GM06990 (cell line): ENCODE results near the gene PSAP.
"Not testable (repeated sequence)": the region's sequence is repeated elsewhere in the genome, so short reads cannot be mapped to it uniquely, and the experiment has no call there.

ENCODE experiments used
- DNase-seq: peaks from one replicate; pipeline ENCODE4 v3.0.0-alpha.2; 2011; ENCODE audit not compliant: insufficient read length; ENCODE audit errors: extremely low read depth
- H3K27me3 ChIP-seq: replicated peaks from 2 replicates; pipeline ENCODE4 v1.6.0; 2011; ENCODE audit warnings: low read length; ENCODE audit not compliant: control insufficient read depth, insufficient read depth
- H3K36me3 ChIP-seq: 2 replicates; pipeline ENCODE4 v1.5.1; 2011; ENCODE audit warnings: low read length; ENCODE audit not compliant: control insufficient read depth, insufficient read depth
- H3K4me3 ChIP-seq: replicated peaks from 2 replicates; pipeline ENCODE4 v1.5.1; 2011; ENCODE audit warnings: low read depth, mild to moderate bottlenecking, control low read depth, low read length
- CTCF ChIP-seq: IDR thresholded peaks from 2 replicates; pipeline ENCODE4 v1.5.1; 2011; ENCODE audit warnings: low read length, control low read depth, mild to moderate bottlenecking, inconsistent platforms; ENCODE audit not compliant: insufficient read depth, poor library complexity, severe bottlenecking

The PSAP gene

GRCh38 chr10:71854031-71854430 is 3.0 kb upstream of the PSAP start:
- no peak for TF ChIP-seq CTCF
- no peaks in the 10 kb centered on the region for H3K36me3 ChIP-seq
- no peak for DNase-seq
- H3K4me3 ChIP-seq = no peak overlapping the region
- no peaks in the 10 kb centered on the region for H3K27me3 ChIP-seq

GRCh38 chr10:71852355-71852937 is 1.4 kb upstream of the PSAP start:
- Histone ChIP-seq H3K36me3 (no peaks in the 10 kb centered on the region), H3K4me3 (no peak overlapping the region), H3K27me3 (no peaks in the 10 kb centered on the region)
- no peak for DNase-seq
- TF ChIP-seq CTCF = no peak

DNA sequence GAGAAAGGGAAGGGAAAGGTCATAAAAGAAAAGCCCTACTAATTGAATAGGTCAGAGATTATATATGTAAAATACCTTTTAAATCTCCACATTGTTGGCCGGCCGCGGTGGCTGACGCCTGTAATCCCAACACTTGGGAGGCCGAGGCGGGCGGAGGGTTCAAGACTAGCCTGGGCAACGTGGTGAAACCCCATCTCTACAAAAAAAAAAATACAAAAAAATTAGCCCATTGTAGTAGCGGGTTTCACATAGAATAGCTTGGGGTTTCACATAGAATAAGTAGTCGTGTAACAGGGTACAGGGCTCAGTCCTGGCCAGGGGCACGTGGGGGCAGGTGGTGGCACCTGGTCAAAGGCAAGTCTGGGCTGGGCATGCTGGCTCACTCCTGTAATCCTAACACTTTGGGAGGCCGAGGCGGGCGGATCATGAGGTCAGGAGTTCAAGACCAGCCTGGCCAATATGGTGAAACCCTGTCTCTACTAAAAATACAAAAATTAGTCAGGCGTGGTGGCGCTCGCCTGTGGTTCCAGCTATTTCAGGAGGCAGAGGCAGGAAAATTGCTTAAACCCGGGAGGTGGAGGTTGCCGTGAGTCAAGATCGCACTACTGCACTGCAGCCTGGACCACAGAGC is 529 bp upstream of the PSAP start:
- not testable (repeated sequence) for DNase-seq, H3K36me3 ChIP-seq, H3K27me3 ChIP-seq
- peak overlapping the region; percentile 28 for H3K4me3 ChIP-seq

- H3K27me3 ChIP-seq = no peaks in the 10 kb centered on the region
- H3K36me3 ChIP-seq = no peaks in the 10 kb centered on the region
- no peak for DNase-seq
- no peak for TF ChIP-seq CTCF
- H3K4me3 ChIP-seq = peak overlapping the region; percentile 96
Observed at GRCh38 chr10:71850021-71850742, 869 bp downstream of the PSAP start.

GRCh38 chr10:71849461-71849908 is 1.6 kb downstream of the PSAP start:
- H3K4me3 ChIP-seq = peak overlapping the region; percentile 96; the same call in 1 of the 2 replicates
- no peaks in the 10 kb centered on the region for H3K27me3 ChIP-seq
- DNase-seq = no peak
- TF ChIP-seq CTCF = no peak
- no peaks in the 10 kb centered on the region for H3K36me3 ChIP-seq
